Stimulated activated CD8-positive, alpha-beta memory T cell treated with anti-CD3 and anti-CD28 coated beads, Interleukin-4, amount 100 ng/mL, for 48 hours (primary cell): Measurements from ENCODE around the gene SLC6A6.

ENCODE experiments used
- DNase-seq: peaks from one replicate; pipeline ENCODE4 v3.0.0-alpha.2; 2020

The SLC6A6 gene

GRCh38 chr3:14490255-14490654 lies 87.8 kb downstream of the SLC6A6 start:
- DNase-seq: no peak

GRCh38 chr3:14490831-14491230 lies 88.4 kb downstream of the SLC6A6 start:
- no peak for DNase-seq

GRCh38 chr3:14491396-14492190 lies 89.2 kb downstream of the SLC6A6 start:
- DNase-seq: no peak

- no peak for DNase-seq
Measured at GRCh38 chr3:14492948-14493881, 90.8 kb downstream of the SLC6A6 start.

GRCh38 chr3:14494279-14494972 lies 92.0 kb downstream of the SLC6A6 start:
- DNase-seq: no peak

- DNase-seq: no peak
Measured at GRCh38 chr3:14494973-14495300, 92.5 kb downstream of the SLC6A6 start.

- no peak for DNase-seq
Measured at GRCh38 chr3:14496351-14496750, 93.9 kb downstream of the SLC6A6 start.

GRCh38 chr3:14497321-14497720 lies 94.9 kb downstream of the SLC6A6 start:
- DNase-seq: no peak

- no peak for DNase-seq
Measured at GRCh38 chr3:14502472-14502871, 100.1 kb downstream of the SLC6A6 start.

GRCh38 chr3:14503033-14503705 lies 100.8 kb downstream of the SLC6A6 start:
- no peak for DNase-seq

GRCh38 chr3:14503706-14504065 lies 101.3 kb downstream of the SLC6A6 start:
- DNase-seq: no peak

GRCh38 chr3:14505001-14505802 lies 102.8 kb downstream of the SLC6A6 start:
- DNase-seq: no peak

- DNase-seq: no peak
Measured at GRCh38 chr3:14505803-14506500, 103.5 kb downstream of the SLC6A6 start.

- no peak for DNase-seq
Measured at GRCh38 chr3:14506626-14507304, 104.4 kb downstream of the SLC6A6 start.

- no peak for DNase-seq
Measured at GRCh38 chr3:14507305-14507741, 104.9 kb downstream of the SLC6A6 start.

- DNase-seq: no peak
Measured at GRCh38 chr3:14507757-14508504, 105.5 kb downstream of the SLC6A6 start.

- no peak for DNase-seq
Measured at GRCh38 chr3:14508505-14508819, 106.1 kb downstream of the SLC6A6 start.

- peak; percentile 94 for DNase-seq
Measured at GRCh38 chr3:14508966-14509795, 106.8 kb downstream of the SLC6A6 start.

GRCh38 chr3:14509796-14510100 lies 107.3 kb downstream of the SLC6A6 start:
- DNase-seq: no peak
